Suprapubic skin (tissue), 4 donors: ENCODE data around the gene MIB1.

Experiments
- EP300 ChIP-seq: sonication (generic); formaldehyde crosslinking; IDR thresholded peaks from one replicate; pipeline ENCODE4 v1.6.1; 2017; ENCODE audit warnings: antibody characterized with exemption
- POLR2A ChIP-seq, 2 donors: fragments of 450-650 bp; IDR thresholded peaks; one replicate each; pipeline ENCODE4 v1.6.1; 2017; ENCODE audit warnings: antibody characterized with exemption in 2 of 2, mild to moderate bottlenecking in 2 of 2, moderate library complexity in 2 of 2
- POLR2AphosphoS5 ChIP-seq, 3 donors: sonication (generic); formaldehyde crosslinking; IDR thresholded peaks; one replicate each; pipeline ENCODE4 v1.6.1; 2017; ENCODE audit warnings: antibody characterized with exemption in 3 of 3
- TF ChIP-seq, protein P1 (sequence below), 2 donors: fragments of 200-600 bp in 1 of 2; fragments of 450-650 bp in 1 of 2; sonication (generic) in 1 of 2; IDR thresholded peaks; one replicate each; pipeline ENCODE4 v1.5.1; 2016 to 2019; ENCODE audit warnings: antibody characterized with exemption in 2 of 2, mild to moderate bottlenecking in 1 of 2, moderate library complexity in 1 of 2

DNA sequence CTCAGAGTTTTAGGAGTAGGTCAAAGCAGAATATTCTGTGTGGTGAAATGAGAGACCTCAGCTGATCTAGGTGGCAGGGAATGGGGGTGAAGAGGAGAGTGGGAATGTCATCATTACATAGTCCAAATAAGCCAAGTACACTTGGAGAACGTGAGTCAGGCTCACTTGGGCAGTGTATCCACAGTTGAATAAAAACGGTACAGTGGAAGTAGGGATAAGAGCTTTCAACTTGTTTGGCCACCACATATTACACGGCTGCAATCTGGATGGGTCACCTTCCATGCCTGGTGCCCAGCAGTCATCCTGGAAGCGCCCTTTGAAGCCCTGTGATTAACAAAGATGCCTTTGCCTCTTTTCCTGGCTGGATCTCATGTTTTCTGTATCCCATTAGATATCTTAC is 28.6 kb downstream of the MIB1 start:
- TF ChIP-seq POLR2AphosphoS5 (IDR thresholded peaks at IDR 0.05) (no peak), EP300 (no peak), POLR2A (IDR thresholded peaks at IDR 0.05) (no peak)
- TF ChIP-seq, protein P1, sequence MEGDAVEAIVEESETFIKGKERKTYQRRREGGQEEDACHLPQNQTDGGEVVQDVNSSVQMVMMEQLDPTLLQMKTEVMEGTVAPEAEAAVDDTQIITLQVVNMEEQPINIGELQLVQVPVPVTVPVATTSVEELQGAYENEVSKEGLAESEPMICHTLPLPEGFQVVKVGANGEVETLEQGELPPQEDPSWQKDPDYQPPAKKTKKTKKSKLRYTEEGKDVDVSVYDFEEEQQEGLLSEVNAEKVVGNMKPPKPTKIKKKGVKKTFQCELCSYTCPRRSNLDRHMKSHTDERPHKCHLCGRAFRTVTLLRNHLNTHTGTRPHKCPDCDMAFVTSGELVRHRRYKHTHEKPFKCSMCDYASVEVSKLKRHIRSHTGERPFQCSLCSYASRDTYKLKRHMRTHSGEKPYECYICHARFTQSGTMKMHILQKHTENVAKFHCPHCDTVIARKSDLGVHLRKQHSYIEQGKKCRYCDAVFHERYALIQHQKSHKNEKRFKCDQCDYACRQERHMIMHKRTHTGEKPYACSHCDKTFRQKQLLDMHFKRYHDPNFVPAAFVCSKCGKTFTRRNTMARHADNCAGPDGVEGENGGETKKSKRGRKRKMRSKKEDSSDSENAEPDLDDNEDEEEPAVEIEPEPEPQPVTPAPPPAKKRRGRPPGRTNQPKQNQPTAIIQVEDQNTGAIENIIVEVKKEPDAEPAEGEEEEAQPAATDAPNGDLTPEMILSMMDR (IDR thresholded peaks at IDR 0.05) = no peak
